GM19372 (cell line): ENCODE results near the gene NSMCE1.
A peak's percentile ranks its signal among the peaks of the same experiment; 100 is the strongest.

Source experiments
- ATAC-seq: cut with Tn5 transposase; IDR thresholded peaks from one replicate; pipeline ENCODE4 v1.9.1; 2021; ENCODE audit warnings: mild to moderate bottlenecking, low read depth, moderate library complexity; ENCODE audit not compliant: unreplicated experiment

Gene NSMCE1

DNA sequence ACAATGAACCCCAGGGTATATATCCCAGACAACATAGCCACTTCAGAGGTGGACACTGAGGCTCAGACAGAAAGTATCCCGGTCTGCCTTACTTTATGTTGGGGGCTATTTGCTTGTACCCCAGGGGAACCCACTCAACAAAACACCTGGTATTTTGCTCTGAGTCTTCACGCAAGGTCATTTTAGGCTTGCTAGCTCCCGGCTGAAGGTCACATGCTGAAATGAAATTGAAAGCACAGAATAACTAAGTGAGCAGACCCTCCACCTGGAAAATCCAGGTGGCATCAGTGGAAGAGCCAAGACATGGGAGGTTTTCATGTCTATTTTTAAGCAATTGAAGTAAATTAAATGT lies 69.4 kb downstream of the NSMCE1 start:
- no peak for ATAC-seq

DNA sequence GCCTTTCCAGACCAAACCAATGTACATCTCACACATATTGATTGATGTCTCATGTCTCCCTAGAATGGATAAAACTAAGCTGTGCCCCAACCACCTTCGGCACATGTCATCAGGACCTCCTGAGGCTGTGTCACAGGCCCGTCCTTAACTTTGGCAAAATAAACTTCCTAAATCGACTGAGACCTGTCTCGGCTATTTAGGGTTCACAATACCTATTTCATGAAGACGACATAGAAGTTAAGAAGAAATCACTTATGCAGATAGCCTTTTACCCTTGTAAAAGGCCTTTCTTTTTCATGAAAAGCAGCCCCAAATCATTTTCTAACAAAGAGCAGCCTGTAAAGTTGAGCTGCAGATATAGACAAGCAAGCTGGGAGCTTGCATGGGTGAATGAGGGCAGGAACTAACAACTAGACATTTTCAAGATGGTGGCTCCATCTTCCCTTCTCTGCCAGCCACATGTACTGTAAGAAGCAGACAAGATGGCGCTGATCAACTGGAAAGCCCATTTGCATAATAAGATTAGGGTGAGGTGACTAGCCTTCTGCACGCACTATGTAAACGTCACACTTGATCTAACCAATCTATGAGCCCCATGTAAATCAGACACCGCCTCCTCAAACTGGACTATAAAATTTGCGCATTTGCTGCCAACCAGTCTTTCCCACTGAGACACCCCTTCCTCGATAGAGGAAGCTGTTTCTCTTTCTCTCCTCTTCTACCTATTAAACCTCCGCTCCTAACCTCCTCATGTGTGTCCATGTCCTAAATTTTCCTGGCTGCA lies 69.9 kb downstream of the NSMCE1 start:
- ATAC-seq, result no peak

DNA sequence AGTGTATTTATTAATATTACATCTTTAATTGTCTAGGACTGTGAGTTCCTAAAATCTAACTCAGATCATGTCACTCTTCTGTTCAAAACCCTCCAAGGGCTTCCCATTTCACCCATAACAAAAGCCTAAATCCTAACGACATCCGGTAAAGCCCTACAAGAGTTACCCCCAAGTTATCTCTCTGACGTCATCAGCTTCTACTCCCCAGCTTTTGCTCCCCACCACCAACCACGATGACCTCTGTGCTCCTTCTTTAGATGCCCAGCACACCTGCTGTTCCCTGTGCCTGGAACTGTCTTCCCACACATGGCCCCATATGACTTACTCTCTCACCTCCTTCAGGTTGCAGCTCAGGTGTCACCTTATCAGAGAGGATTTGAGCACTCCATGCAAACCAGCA lies 71.6 kb downstream of the NSMCE1 start:
- ATAC-seq, result no peak

DNA sequence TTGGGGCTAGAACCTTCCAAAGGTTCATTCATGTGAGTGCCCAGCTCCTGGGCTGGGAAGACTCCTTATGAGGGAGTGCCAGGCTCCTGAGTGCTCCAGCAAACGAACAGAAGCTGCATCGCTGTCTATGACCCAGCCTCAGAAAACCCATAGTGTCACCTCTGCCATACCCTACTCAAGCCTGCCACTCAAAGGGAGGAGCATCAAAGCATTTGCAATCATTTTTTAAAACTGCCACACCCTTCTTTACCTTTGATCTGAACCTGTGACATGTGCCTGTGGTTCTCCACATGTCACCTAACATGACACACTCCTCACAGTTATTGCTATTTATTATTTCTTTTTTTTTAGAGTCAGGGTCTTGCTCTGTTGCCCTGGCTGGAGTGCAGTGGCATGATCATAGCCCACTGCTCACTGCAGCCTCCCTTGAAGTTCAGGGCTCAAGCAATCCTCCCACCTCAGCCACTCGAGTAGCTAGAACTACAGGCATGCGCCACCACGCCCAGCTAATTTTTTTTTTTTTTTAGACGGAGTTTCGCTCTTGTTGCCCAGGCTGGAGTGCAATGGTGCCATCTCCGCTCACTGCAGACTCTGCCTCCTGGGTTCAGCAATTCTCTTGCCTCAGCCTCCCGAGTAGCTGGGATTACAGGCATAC lies 72.5 kb downstream of the NSMCE1 start:
- no peak for ATAC-seq

DNA sequence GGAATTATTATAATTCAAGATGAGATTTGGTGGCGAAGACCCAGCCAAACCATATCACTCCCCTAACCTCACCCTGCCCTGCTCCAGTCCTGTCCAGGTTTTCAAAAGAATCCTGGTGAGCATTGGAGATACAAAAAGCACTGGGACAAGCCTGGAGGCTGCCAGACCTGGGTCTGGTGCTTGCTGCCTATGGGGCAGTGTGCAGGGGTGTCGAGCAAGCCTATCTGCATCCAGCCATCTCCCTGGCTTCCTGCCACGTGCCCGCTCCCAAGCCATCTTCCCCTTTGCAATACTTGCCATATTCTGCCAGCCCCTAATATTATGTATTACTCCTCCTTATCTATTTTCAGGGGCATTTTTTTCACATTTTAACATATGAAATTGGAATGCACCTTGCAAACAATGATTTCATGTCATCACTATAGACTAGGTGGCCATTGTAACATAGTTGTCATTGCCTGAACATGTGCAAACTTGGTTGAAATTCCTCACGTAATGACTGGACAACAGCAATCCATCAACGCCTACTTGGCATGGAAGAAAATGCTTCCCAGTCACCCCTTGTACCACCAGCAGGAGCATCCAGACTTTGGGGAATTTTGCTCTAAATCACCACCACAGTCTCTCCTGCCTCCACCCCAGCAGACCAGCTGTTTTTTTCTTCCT lies 73.4 kb downstream of the NSMCE1 start:
- no peak for ATAC-seq

DNA sequence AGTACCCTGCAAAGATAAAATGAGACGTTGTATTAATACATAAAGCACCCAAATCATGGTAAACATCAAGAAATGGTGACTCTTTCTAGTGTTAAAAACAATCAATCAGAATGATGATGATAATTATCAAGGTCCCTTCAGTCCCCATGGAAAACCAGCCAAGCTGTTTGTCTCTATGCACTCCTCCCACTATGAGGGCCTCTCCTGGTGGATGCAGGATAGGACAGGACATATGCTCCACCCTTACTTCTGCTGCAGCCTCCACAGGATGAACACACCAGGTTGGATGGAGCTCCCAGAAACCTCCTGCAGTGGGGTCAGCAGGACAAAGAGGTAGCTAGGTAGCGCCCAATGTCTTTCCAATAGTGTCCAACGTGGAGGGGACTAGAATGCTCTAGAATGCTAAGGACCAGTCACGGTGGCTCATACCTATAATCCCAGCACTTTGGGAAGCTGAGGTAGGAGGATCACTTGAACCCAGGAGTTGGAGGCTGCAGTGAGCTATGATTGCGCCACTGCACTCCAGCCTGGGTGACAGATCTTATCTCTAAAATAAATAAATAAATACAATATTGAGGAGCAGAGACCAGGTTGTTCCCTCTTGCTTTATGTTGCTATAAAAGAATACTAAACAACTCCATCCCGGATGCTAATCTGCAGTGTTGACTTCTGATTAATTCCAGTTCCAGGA lies 75.1 kb downstream of the NSMCE1 start:
- ATAC-seq, result no peak

DNA sequence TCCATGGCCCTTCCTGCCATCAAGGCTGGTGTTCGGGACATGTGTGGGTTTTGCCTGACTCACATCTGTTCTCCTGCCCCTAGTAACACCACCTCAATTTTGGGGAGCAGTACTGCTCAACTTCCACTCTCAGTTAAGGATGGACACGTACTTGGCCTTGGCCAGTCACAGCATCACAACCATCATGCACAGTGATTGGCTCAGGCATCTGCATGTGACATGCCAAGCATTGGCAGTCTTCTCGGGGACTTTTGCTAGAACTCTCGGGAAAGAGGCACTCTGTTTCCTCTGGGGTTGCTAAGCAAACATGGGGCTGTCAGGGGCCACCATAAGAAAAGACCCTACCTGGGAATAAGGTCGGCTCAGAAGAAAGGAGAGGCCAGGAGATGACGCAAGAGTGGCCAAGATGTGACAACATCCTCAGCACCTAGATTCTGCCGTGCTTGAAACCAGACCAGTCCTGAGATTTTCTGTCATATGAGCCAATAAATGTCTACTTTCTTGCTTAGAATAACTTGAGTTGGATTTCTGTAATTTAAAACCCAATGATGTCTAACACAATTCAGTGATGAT lies 77.1 kb downstream of the NSMCE1 start:
- no peak for ATAC-seq

DNA sequence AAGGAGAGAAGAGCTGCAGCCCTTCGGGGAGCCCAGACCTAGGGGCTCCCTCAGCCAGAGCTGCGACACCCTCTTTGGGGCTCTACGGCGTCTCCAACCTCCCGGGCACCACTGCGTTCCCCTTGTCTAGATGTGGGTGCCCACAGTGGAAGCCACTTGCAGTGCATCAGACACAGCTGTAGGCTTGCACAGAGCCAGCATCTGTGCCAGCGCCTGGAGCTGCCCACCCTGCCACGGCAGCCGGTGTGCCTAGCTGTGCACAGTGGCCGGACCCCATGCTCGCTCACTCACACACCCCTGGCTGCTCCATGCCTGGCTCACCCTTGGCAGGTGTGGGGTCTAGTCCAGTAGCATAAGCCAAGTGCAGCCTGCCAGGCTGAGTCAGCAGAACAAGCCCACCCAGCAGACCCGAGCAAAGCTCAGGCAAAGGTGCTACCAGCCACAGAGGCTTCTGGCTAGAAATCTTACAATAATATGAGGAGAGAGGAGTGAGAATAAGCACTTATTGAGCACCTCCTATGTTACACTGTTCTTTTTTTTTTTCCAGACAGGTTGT lies 78.2 kb downstream of the NSMCE1 start:
- ATAC-seq, result no peak

DNA sequence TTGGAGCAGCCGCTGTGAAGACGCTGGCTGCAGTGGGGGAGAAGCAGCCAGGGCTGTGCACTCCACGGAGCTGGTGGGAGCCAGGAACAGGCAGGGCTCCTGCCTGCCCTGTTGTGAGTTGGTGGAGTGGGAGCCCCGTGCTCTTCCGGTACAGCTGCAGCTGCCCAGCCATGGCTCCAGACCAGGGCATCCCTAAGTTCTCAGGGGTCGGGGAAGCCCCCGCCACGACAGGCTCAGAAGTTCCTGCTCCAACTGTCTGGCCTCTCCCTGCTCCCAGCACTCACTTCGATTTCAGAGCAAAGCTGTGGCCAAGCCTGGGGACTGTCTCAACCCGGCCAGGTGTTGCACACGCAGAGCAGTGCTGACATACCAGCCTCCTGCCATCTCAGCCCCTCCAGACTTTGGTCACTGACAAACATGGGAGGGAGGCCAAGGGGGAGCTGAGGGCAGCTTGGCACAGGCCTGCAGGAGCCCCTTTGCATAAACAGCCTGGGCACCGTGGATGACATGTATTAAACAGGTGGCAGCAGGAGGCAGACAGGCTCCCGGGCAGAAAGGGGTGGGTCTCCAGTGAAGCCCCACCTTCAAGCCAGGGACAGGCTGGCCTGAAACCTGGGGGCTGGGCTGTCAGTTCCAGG lies 79.1 kb downstream of the NSMCE1 start:
- no peak for ATAC-seq

DNA sequence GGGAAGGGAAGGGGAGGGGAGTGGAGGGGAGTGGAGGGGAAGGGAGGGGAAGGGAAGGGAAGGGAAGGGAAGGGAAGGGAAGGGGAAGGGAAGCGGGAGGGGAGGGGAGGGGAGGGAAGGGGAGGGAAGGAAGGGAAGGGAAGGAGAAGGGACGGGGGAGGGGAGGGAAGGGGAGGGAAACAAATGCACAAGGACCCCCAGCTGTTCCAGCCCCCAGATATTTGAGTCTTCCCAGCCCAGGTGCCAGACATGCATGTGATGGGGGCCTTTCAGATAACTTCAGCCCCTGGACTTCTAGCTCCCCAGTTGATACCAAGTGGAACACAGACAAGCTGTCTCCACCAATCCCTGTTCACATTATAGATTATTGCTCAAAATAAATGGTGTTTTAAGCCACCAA lies 79.9 kb downstream of the NSMCE1 start:
- no peak for ATAC-seq

DNA sequence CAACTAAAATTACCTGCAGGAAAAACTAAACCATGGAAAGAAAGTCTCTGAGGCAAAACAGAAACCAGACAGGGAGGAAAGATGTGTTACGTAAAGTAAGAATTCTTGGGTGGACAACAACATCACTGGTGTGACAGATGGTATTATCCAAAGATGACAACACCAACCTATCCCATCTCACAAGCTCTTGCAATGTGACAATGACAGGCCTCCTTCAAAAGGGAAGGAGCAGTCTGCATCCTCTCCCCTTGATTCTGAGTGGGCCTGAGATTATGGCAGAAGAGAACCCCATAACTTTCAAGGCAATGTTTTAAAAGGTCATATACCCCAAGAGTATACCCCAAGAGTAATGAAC lies 82.8 kb downstream of the NSMCE1 start:
- no peak for ATAC-seq

DNA sequence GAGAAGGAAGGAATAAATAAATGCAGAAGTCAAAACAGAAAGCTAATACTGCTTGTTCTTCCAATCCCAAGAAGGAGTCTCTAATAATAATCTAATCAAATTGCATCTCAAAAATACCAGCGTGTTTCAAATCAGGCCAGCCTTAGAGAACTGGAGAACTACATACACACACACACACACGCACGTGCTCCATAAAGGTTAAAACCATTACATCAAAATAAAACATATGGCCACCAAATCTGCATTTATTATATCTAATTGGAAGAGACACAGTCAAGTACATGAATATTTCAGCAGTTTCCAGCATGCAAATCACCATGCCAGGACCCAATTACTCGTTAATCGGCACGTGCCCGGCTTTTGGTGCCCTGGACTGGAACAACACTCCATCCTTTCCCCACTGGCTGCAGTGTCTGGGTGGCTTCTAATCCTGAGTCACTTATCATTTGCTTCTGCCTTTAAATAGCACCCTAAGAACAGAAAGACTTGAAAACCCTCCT lies 85.6 kb downstream of the NSMCE1 start:
- no peak for ATAC-seq

DNA sequence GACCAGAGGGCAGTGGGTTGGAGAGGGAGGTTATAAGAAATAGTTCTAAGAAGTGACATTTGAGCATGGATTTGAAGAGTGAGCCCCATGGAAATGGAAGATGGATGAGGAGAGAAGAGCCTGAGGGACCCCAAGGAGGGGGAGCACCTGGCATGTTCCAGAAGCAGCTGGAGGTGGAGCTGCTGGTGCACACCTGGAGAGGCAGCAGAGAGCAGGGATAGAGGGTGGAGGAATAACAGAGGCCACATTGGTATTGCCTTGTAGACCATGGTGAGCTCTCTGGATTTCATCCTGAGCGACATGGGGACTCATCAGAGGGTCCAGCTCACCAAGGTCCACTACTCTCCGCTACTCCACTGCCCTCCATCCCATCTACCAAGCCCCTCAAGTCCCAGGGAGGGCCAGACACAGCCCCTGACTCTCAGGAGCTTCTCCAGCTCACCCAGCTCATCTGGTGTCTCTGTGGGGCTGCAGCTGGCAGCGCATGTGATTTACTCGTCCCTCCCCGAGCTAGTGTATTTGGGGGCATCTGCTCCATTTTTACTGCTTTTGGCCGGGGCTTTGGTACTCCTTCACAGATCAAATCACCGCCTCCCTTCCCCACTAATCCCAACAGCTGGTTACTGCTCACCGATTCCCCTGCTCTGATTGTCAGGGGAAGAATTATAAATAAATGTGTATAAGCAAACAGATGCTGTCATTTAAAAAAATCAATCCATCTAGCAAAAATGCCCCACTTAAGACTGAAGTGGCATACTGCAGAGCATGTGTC lies 87.4 kb downstream of the NSMCE1 start:
- ATAC-seq, result no peak

DNA sequence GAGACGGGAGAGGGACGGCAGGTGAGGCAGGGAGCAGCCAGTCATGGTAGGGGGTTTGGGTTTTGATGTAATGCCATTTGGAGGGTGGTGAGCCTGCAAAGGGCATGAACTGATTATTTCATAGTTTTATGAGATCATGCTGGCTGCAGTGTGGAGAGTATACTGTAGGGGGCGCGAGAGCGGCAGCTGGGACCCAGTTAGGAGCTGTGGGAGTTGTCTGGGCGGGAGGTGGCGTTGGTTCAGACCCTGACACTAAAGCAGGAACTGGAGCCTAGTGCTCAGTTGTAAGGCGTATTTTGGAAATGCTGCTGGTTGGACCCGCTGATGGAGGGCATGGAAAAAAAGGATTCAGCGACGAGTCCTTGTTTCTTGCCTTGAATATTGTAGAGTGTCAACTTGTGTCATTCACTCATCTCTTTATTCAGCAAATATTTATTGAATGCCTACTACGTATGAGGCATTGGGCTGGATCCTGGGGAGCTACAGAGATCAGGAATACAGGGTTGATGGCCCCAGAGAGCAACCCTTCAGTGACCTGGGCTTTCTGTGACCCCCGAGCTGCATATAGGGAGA lies 89.0 kb downstream of the NSMCE1 start:
- ATAC-seq, result peak; percentile 90

DNA sequence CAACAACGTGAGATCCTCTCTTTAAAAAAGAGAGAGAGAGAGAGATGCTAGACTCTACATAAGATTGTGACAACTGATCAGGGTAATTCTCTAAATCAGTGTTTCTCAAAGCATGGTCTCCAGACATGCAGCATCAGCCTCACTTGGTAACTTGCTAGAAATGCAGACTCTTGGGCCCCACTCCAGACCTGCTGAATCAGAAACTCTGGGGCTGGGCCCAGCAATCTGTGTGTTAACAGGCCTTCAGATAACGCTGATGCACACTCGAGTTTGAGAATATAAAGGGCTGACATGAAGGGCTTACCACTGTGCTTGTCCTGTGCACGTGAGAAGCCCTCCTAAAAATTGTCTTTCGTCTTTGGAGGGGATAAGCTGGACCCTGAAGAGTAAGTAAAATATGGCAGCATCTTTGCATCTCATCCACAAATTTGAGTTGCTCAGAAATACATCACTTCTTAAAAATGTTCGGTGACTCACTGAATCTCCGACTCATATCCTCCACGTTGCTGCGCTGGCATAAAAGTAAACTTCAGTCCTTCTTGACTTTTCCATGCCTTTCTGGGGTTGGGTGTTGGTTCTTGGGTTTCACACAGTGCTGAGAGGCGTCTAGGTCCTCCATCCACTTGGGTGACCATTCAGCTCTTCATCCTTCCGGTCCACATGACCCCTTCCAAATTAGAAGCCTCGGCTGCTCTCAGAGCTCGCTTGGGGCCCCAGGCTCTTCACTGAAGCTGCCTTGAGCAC lies 91.4 kb downstream of the NSMCE1 start:
- ATAC-seq, result no peak

DNA sequence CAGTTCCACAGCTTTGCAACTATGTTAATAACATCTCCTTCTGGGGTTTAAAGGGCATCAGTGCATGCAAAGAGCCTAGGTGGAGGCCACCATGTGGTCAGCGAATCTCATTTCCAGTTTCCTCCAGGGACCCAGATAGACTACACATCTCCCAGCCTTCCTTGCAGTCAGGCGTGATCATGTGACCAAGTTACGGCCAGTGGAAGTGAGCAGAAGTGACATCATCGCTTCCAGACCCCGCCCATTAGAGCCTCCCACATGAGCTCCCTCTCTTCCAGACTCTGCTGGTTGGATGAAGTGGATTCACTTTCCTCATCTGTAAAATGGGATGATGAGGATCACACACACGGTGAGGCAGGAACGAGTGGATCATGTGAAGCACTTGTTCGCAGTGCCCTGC lies 92.7 kb downstream of the NSMCE1 start:
- ATAC-seq, result no peak
